HepG2 (cell line): ENCODE data around the gene FAM118A. TPM values are rescaled to one million over a fixed set of nuclear protein-coding genes. Genes with fewer than 3 reads are reported as not detected.

Experiments
- ARNT ChIP-seq: fragments of 450-650 bp; IDR thresholded peaks from 2 replicates; pipeline ENCODE4 v1.6.1; 2017
- IRF2 ChIP-seq: IDR thresholded peaks from 2 replicates; pipeline ENCODE4 v1.6.1; 2018; ENCODE audit warnings: missing genetic modification reagents, missing compliant biosample characterization
- JDP2 ChIP-seq: sonication (generic); formaldehyde crosslinking; IDR thresholded peaks from 2 replicates; pipeline ENCODE4 v1.8.1; 2022; ENCODE audit warnings: missing genetic modification reagents, borderline replicate concordance
- KDM5A ChIP-seq: fragments of 200-600 bp; sonication (generic); IDR thresholded peaks from 2 replicates; pipeline ENCODE4 v1.7.0; 2018; ENCODE audit warnings: antibody characterized with exemption, mild to moderate bottlenecking, low read length, borderline replicate concordance
- NPAS2 ChIP-seq: sonication (generic); formaldehyde crosslinking; IDR thresholded peaks from 2 replicates; pipeline ENCODE4 v1.8.0; 2022; ENCODE audit warnings: mild to moderate bottlenecking, missing genetic modification reagents, borderline replicate concordance
- NR1H2 ChIP-seq: sonication (generic); formaldehyde crosslinking; IDR thresholded peaks from 2 replicates; pipeline ENCODE4 v1.8.1; 2022; ENCODE audit warnings: low read depth, missing genetic modification reagents, borderline replicate concordance
- PAX8 ChIP-seq: sonication (generic); formaldehyde crosslinking; IDR thresholded peaks from 2 replicates; pipeline ENCODE4 v1.8.0; 2022; ENCODE audit warnings: mild to moderate bottlenecking, missing genetic modification reagents, borderline replicate concordance
- SKI ChIP-seq: fragments of 450-650 bp; IDR thresholded peaks from one replicate; pipeline ENCODE4 v1.6.1; 2018; ENCODE audit warnings: mild to moderate bottlenecking; ENCODE audit not compliant: partially characterized antibody
- SRY ChIP-seq: sonication (generic); formaldehyde crosslinking; IDR thresholded peaks from 2 replicates; pipeline ENCODE4 v1.8.0; 2022; ENCODE audit warnings: mild to moderate bottlenecking, missing genetic modification reagents
- STAT6 ChIP-seq: sonication (generic); formaldehyde crosslinking; IDR thresholded peaks from 2 replicates; pipeline ENCODE4 v1.4.0; 2020; ENCODE audit warnings: missing genetic modification reagents, mild to moderate bottlenecking, borderline replicate concordance
- TBX2 ChIP-seq: sonication (generic); formaldehyde crosslinking; IDR thresholded peaks from 2 replicates; pipeline ENCODE4 v1.5.0; 2020; ENCODE audit warnings: missing genetic modification reagents, mild to moderate bottlenecking, borderline replicate concordance
- THAP11 ChIP-seq: IDR thresholded peaks from 2 replicates; pipeline ENCODE4 v1.6.1; 2016; ENCODE audit warnings: missing biosample characterization, missing genetic modification reagents
- ZBTB34 ChIP-seq: sonication (generic); formaldehyde crosslinking; IDR thresholded peaks from 2 replicates; pipeline ENCODE4 v1.8.0; 2022; ENCODE audit warnings: mild to moderate bottlenecking, missing genetic modification reagents
- ZBTB42 ChIP-seq: sonication (generic); formaldehyde crosslinking; IDR thresholded peaks from 2 replicates; pipeline ENCODE4 v1.5.0; 2020; ENCODE audit warnings: mild to moderate bottlenecking, missing genetic modification reagents
- ZNF10 ChIP-seq: sonication (generic); formaldehyde crosslinking; IDR thresholded peaks from 2 replicates; pipeline ENCODE4 v1.4.0; 2020; ENCODE audit warnings: mild to moderate bottlenecking, low read depth, missing genetic modification reagents, borderline replicate concordance
- ZNF562 ChIP-seq: sonication (generic); formaldehyde crosslinking; IDR thresholded peaks from 2 replicates; pipeline ENCODE4 v1.8.0; 2022; ENCODE audit warnings: missing genetic modification reagents, borderline replicate concordance
- ZNF747 ChIP-seq: sonication (generic); formaldehyde crosslinking; IDR thresholded peaks from 2 replicates; pipeline ENCODE4 v1.8.1; 2023; ENCODE audit warnings: missing genetic modification reagents, mild to moderate bottlenecking, borderline replicate concordance
- ZNF780A ChIP-seq: sonication (generic); formaldehyde crosslinking; IDR thresholded peaks from 2 replicates; pipeline ENCODE4 v1.8.0; 2022; ENCODE audit warnings: mild to moderate bottlenecking, missing genetic modification reagents, moderate library complexity
- ZSCAN21 ChIP-seq: sonication (generic); formaldehyde crosslinking; IDR thresholded peaks from 2 replicates; pipeline ENCODE4 v1.8.0; 2022; ENCODE audit warnings: mild to moderate bottlenecking, missing genetic modification reagents, moderate library complexity, borderline replicate concordance
- ZSCAN9 ChIP-seq: IDR thresholded peaks from 2 replicates; pipeline ENCODE4 v1.6.1; 2016; ENCODE audit warnings: borderline replicate concordance
- polyA plus RNA-seq, 8 experiments: library from polyadenylated mRNA; depleted of rRNA in 3 of 8; stranded (reverse) in 7 of 8; unstranded in 1 of 8; fragments of >200 nt; fragmentation: Illumina TruSeq in 4 of 8; extraction: Trizol in 4 of 8; gene quantifications; 2 replicates each; pipeline versions ENCODE4 v1.2.1 to v1.2.3, GENCODE V29; 2011 to 2016; ENCODE audit warnings: low read depth in 4 of 8, missing spikeins in 1 of 8, mixed read lengths in 1 of 8; ENCODE audit not compliant: insufficient read depth in 1 of 8
- total RNA-seq, 5 experiments: library from RNA; depleted of rRNA; stranded (reverse); fragments of >200 nt; fragmentation: Illumina TruSeq; extraction: Trizol; gene quantifications; 2 replicates each; pipeline ENCODE4 v1.2.3, GENCODE V29; 2016; ENCODE audit warnings: low read depth in 1 of 5
- TF ChIP-seq, protein P1 (sequence below): sonication (generic); formaldehyde crosslinking; IDR thresholded peaks from 2 replicates; pipeline ENCODE4 v1.4.0; 2020; ENCODE audit warnings: missing genetic modification reagents, borderline replicate concordance

Gene FAM118A
- total and polyA plus RNA-seq, 2 of the 13 experiments (the other 11 are each of a cell fraction or from before 2014, with no cell fraction given) = 36.7 to 48.2 TPM

DNA sequence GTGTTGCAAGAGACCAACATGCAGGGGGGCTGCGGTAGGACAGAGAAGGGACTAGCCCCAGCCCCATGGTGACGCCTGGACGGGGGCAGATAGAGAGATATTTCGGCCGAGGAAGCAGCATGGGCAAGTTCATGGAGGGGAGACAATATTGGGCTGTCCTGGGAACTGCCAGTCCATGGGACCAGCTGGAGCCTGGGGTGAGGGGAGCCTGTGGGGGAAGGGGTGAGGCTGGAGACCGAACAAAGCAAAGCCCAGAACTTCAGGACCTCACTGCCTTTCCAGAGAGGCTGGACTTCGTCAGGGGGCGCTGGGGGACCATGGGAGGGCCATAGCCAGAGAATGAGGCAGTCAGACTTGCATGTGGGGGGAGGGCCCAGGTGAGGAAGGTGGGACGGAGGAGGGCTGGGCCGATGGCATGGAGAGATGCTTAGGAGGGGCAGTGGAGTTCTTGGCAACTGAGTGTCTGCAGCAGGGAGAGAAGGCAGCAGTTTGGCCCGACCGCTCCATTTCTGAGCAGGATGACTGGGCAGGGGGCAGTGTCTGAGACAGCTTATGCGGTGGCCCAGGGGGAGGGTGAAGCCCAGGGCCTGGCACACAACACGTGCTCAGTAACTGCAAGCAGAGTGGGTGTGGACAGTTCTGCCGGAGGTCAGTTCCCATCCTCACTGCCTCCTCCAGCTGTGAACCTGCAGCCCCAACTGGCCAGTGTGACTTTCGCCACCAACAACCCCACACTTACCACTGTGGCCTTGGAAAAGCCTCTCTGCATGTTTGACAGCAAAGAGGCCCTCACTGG lies 24.3 kb upstream of the FAM118A start (continued):
- TF ChIP-seq STAT6 (CRISPR knock-in tag) = no peak
- no peak for TF ChIP-seq PAX8 (CRISPR knock-in tag)
- no peak for TF ChIP-seq NR1H2 (CRISPR knock-in tag)
- no peak for TF ChIP-seq ZBTB34 (CRISPR knock-in tag)
- TF ChIP-seq ARNT = no peak
- 0 out of 2 replicates have a peak, but pooled peaks have one; percentile 23 for TF ChIP-seq ZNF747 (CRISPR knock-in tag)
- TF ChIP-seq ZNF562 (CRISPR knock-in tag) = no peak
- no peak for TF ChIP-seq SRY
- 0 out of 2 replicates have a peak, but pooled peaks have one; percentile 11 for TF ChIP-seq IRF2 (CRISPR knock-in tag)
- no peak; the same call in 1 of the 2 replicates for TF ChIP-seq ZSCAN9
- TF ChIP-seq ZSCAN21 = no peak
- TF ChIP-seq TBX2 (CRISPR knock-in tag) = peak; percentile 46; the same call in 1 of the 2 replicates
- TF ChIP-seq, protein P1, sequence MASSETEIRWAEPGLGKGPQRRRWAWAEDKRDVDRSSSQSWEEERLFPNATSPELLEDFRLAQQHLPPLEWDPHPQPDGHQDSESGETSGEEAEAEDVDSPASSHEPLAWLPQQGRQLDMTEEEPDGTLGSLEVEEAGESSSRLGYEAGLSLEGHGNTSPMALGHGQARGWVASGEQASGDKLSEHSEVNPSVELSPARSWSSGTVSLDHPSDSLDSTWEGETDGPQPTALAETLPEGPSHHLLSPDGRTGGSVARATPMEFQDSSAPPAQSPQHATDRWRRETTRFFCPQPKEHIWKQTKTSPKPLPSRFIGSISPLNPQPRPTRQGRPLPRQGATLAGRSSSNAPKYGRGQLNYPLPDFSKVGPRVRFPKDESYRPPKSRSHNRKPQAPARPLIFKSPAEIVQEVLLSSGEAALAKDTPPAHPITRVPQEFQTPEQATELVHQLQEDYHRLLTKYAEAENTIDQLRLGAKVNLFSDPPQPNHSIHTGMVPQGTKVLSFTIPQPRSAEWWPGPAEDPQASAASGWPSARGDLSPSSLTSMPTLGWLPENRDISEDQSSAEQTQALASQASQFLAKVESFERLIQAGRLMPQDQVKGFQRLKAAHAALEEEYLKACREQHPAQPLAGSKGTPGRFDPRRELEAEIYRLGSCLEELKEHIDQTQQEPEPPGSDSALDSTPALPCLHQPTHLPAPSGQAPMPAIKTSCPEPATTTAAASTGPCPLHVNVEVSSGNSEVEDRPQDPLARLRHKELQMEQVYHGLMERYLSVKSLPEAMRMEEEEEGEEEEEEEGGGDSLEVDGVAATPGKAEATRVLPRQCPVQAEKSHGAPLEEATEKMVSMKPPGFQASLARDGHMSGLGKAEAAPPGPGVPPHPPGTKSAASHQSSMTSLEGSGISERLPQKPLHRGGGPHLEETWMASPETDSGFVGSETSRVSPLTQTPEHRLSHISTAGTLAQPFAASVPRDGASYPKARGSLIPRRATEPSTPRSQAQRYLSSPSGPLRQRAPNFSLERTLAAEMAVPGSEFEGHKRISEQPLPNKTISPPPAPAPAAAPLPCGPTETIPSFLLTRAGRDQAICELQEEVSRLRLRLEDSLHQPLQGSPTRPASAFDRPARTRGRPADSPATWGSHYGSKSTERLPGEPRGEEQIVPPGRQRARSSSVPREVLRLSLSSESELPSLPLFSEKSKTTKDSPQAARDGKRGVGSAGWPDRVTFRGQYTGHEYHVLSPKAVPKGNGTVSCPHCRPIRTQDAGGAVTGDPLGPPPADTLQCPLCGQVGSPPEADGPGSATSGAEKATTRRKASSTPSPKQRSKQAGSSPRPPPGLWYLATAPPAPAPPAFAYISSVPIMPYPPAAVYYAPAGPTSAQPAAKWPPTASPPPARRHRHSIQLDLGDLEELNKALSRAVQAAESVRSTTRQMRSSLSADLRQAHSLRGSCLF (CRISPR knock-in tag) = no peak
- no peak for TF ChIP-seq SKI
- peak; percentile 76 for TF ChIP-seq ZBTB42 (CRISPR knock-in tag)
- TF ChIP-seq KDM5A = no peak
- TF ChIP-seq NPAS2 (CRISPR knock-in tag) = no peak
- TF ChIP-seq ZNF10 (CRISPR knock-in tag) = no peak
- no peak for TF ChIP-seq JDP2 (CRISPR knock-in tag)
- TF ChIP-seq THAP11 (CRISPR knock-in tag) = no peak
- TF ChIP-seq ZNF780A (CRISPR knock-in tag) = no peak
